HS-27A (cell line): ENCODE measurements around the gene CCL8.
"Not testable (repeated sequence)": the region's sequence is repeated elsewhere in the genome, so short reads cannot be mapped to it uniquely, and the experiment has no call there.

ENCODE experiments used
- DNase-seq: peaks from one replicate; pipeline ENCODE4 v3.0.0-alpha.2; 2012; ENCODE audit warnings: low read depth, missing footprints

Gene CCL8

DNA sequence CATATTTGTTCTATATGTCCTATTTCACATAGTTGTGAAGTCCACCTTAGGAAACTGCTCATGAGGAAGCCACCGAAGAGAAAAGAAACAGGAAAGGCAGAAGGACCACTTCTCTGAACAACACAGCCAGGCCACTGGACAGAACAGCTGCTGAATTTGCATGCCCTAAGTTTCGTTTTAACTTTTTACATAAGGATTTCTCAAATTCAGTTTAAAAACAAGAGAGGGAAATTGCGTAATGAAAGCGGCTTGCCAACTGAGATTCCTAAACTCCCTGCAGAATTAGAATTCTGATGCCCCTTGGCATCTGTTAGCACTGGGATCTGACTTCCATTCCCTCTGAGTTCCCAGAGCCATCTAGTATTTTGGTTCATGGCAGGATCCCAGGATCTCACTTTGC is 5.0 kb upstream of the CCL8 start:
- no peak for DNase-seq

- DNase-seq, result no peak
Measured at GRCh38 chr17:34318474-34318873, 761 bp upstream of the CCL8 start.

- DNase-seq, result no peak
Measured at GRCh38 chr17:34321964-34322363, 2.7 kb downstream of the CCL8 start.

DNA sequence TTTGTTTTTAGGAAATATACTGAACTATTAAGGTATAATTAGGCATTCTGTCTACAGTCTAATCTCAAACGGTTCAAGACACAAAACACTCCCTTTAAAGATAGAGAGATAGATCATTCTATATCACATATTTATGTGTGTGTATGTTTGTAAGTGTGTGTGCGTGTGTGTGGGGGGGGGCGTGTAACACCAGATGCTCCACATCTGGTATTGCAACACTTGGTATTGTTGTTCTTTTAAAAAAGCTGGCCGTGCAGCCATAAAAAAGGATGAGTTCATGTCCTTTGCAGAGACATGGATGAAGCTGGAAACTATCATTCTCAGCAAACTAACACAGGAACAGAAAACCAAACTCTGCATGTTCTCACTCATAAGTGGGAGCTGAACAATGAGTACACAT is 8.3 kb downstream of the CCL8 start:
- not testable (repeated sequence) for DNase-seq

- no peak for DNase-seq
Measured at GRCh38 chr17:34337701-34338100, 18.5 kb downstream of the CCL8 start.

GRCh38 chr17:34339138-34339770 is 20.0 kb downstream of the CCL8 start:
- DNase-seq, result no peak

- no peak for DNase-seq
Measured at GRCh38 chr17:34341916-34342315, 22.7 kb downstream of the CCL8 start.

DNA sequence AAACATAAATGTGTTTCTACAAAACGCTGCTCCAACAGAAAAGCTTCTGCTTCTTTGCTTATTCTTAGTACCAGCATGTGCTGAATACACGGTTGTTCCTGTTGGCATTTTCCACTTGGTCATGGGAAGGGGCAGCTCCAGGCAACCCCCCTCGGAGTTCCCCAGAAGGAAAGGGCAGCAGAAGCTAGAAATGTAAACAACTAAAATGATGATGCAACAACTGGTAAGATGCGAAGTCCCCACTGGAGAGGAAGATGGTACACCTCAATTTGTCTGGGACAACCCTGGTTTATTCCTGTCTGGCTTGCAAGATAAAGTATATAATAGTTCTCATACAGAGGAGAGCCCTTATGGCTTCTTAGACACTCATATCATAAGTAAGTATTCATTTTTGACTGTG is 27.8 kb downstream of the CCL8 start:
- no peak for DNase-seq

DNA sequence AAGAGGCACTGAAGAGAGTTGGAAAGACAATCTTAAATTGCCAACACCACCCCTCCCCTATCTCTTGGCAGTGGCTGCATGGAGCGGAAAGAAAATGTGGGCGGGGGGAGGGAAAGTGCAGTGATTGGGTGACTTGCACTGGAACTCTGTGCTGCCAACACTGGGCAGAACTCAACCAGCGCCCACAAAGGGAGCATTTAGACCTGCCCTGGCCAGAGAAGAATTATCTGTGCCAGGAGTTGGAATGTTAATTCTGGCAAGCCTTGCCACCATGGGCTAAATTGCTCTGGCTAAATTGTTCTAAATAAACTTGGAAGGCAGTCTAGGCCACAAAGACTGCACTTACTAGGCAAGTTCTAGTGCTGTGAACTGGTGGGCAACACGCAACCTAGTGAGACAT is 30.5 kb downstream of the CCL8 start:
- no peak for DNase-seq

GRCh38 chr17:34351096-34351495 is 31.9 kb downstream of the CCL8 start:
- DNase-seq, result no peak

- DNase-seq, result no peak
Measured at GRCh38 chr17:34352191-34352590, 33.0 kb downstream of the CCL8 start.

DNA sequence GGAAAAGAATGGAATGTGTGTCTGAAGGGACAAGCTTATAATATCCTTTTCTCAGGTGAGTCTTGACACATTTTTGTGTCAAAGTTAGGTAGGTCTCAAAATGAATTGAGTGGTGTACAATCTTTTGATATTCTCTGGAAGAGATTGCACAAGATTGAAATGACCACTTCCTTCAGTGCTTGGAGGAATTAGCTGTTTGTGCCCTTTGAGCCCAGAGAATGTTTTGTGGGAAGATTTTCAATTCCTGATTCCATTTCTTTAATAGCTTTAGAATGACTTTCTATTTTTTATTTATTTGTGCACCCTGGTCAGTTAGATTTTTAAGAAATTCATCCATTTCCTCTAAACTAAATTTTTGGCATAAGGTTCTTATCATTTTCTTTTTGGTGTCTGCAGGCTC is 35.4 kb downstream of the CCL8 start:
- no peak for DNase-seq

DNA sequence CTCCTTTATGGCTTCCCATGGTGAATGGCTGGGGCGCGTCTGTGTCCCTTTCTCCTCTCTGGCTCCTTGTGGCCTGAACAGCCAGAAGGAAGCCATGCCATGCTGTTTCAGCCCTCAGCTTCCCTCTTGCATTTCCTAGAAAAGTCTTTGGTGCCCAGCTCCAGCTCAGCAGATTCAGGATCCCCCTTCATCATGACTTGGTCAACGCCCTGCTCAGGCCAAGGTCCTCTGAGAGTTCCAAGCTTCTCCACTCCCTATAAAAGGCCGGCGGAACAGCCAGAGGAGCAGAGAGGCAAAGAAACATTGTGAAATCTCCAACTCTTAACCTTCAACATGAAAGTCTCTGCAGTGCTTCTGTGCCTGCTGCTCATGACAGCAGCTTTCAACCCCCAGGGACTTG is 37.0 kb downstream of the CCL8 start, which contains the start of gene CCL13:
Gene CCL13 (plus strand): TSS at position 287 of the 400 bp plus-strand sequence. CDS start 47 bp downstream, at position 334.
- no peak for DNase-seq

DNA sequence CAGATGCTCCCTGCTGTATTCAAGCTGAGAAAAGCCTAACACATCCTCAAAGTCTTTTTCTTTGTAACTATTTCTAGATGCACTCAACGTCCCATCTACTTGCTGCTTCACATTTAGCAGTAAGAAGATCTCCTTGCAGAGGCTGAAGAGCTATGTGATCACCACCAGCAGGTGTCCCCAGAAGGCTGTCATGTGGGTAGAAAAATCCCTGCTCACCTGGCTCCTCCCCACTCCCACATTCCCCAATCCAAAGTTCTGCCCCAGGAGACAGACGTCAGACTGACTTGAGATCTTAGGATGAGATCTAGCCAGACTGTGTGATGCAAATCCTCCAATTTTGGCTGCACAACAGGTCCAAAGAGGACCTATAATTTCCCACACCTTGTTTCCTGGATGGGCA is 38.2 kb downstream of the CCL8 start:
- no peak for DNase-seq

- no peak for DNase-seq
Measured at GRCh38 chr17:34358631-34359030, 39.4 kb downstream of the CCL8 start.

DNA sequence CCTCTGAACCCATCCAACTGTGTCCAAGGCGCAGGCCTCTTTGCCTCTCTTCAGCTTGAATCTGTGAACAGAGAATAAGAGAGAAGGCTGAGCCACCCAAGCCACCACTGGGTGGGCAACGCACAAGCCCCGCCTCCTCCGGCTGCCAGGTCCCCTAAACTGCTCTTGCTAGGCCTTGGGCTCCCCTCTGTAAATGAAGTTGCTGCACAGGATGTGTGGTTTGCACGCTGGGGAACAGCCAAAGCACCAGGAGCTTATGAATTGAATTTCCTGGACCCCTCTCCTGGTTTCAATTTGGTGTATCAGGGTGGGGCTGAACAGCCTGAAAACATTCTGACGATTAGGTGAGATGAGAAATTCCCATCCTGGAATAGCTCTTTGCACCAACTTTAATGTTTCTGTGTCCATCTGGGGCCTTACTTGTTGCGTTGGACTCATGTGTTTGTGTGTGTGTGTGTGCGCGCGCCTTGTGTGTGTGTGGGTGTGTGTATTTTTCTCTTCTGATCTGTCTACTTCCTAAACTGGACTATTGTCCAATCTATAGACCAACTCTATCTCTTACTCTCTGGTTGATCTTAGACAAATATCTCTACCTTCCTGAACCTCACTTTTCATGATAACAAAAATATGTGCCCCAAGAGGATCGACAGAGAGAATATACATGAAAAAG is 41.5 kb downstream of the CCL8 start:
- DNase-seq, result no peak

DNA sequence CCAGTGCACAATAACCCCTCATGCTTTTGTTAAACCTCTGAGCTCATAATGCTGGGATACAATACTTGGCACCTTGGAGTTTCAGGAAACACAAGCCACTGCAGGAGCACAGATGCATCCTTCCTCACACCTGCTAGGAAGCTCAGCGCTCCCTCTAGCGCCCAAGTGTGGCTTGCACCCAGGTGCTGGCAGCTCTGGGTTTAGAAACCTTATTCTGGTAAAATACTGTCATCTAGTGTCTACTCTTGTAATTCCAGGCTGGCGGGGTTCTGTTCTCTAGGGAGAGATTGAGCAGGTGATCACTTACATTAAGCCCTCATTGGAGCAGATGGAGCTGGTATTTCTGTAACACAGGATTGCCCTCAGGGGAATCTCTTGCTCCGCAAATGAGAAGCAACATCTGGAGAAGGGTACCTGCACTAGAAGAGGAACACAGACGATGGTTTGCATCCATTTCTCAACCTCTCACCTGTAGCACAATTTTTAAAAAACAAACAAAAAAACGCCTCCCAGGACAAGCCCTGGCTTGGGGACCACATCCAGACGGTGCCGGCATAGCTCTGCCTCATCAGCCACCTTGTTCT is 42.3 kb downstream of the CCL8 start:
- peak; percentile 12 for DNase-seq

DNA sequence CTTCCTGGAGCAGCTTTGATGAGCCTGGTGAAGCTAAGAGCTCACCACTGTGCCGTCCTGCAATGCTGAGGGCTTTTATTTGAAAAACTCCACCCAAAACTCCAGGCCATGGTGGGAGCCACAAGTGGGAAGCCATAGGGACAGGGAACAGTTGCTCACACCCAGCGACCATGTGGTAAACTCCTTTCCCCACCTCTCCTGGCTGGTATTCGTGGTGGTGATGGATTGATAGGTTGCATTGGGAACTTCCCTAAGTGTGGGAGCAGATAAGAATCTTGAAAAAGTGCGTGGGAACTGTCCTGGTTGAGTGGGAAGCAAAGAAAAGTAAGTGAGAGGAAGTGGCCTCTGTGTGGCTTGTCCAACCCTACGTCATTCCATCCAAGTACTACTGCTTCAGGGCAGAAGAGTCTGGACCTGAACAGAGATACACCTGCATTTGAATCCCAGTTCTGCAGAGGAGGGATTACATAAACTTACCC is 44.0 kb downstream of the CCL8 start, which contains the start of gene CCL1:
Gene CCL1 (minus strand): TSS at position 51 of the 479 bp plus-strand sequence. CDS start 72 bp downstream, outside the sequence.
- no peak for DNase-seq

DNA sequence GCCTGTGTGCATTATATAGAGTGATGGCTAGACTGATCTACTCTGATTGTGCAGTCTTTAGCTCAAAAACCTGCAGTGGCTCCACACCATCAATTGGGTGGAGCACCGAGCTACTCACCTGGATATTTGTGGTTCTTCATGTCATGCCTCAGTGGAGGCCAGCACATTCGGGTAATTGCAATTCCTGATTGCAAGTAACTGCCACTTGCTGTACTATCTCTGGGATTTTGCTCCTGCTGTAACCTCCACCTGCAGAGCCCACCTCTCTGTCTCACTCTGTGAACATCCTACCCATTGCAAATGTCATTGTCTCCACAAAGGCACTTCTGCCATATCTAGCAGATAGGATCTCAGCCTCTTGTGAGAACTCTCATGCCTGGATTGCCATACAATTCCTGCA is 45.5 kb downstream of the CCL8 start:
- no peak for DNase-seq

- DNase-seq, result no peak
Measured at GRCh38 chr17:34365340-34365739, 46.1 kb downstream of the CCL8 start.

GRCh38 chr17:34366010-34366409 is 46.8 kb downstream of the CCL8 start:
- DNase-seq, result no peak

DNA sequence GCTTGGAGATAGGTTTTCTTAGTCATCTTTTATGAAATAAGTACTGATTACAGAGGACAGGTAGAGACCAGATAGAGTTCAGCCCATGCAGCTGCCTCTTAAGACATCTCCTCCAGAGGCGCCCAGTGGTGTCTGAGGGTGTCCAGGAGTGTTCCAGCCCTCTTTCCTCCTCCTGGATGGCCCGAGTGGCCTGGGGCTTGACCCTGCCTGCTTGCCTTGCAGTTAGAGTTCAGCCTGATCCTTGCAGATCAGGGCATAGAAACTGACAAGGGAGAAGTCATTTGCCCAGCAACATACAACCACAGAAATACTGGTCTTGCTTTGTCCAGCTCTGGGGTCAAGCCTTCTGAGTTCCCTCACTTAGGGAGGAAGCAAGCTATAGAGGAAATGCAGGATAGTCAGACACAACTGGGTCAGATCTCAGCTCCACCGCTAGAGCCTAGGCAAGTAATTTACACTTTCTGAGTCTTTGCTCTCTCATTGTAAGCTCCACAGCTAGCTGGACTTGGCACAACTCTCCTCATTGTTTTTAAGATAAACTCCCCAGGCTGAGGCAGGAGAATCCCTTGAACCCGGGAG is 47.4 kb downstream of the CCL8 start:
- no peak for DNase-seq
